CD14-positive monocyte (primary cell): Measurements from ENCODE around the gene THSD4. TPM values are rescaled to one million over a fixed set of nuclear protein-coding genes. Genes with fewer than 3 reads are reported as not detected.

Experiments used
- DNase-seq, 3 donors: peaks; one replicate each; pipeline ENCODE4 v3.0.0-alpha.2; 2011 to 2022
- H2AFZ ChIP-seq: 2 replicates; pipeline ENCODE4 v1.6.0; 2012; ENCODE audit warnings: mild to moderate bottlenecking, low read depth, low read length, inconsistent platforms; ENCODE audit not compliant: insufficient read depth, poor library complexity, severe bottlenecking
- H3K27ac ChIP-seq, 2 donors: 1 replicate in 1 of 2; 2 replicates in 1 of 2; pipeline ENCODE4 v1.5.1; 2012 to 2013; ENCODE audit warnings: low read length in 2 of 2, control low read depth in 1 of 2, inconsistent platforms in 1 of 2, low read depth in 1 of 2, mild to moderate bottlenecking in 1 of 2
- H3K27me3 ChIP-seq, 2 donors: one replicate each; pipeline versions ENCODE4 v1.6.0 to v1.6.1; 2011 to 2013; ENCODE audit warnings: low read length in 2 of 2; ENCODE audit not compliant: control insufficient read depth in 2 of 2, insufficient read depth in 2 of 2
- H3K36me3 ChIP-seq, 2 donors: replicated peaks in 1 of 2; 1 replicate in 1 of 2; 2 replicates in 1 of 2; pipeline versions ENCODE4 v1.5.1 to v1.6.1; 2012 to 2013; ENCODE audit warnings: low read length in 2 of 2, control low read depth in 1 of 2, inconsistent platforms in 1 of 2, mild to moderate bottlenecking in 1 of 2; ENCODE audit not compliant: insufficient read depth in 2 of 2, control insufficient read depth in 1 of 2
- H3K4me1 ChIP-seq, 2 donors: 1 replicate in 1 of 2; 2 replicates in 1 of 2; pipeline versions ENCODE4 v1.5.1 to v1.6.1; 2012 to 2013; ENCODE audit warnings: low read length in 2 of 2, control low read depth in 1 of 2, inconsistent platforms in 1 of 2, mild to moderate bottlenecking in 1 of 2, moderate library complexity in 1 of 2; ENCODE audit not compliant: insufficient read depth in 2 of 2, control insufficient read depth in 1 of 2
- H3K4me2 ChIP-seq: replicated peaks from 2 replicates; pipeline ENCODE3; 2012; ENCODE audit warnings: low read length, moderate library complexity, mild to moderate bottlenecking; ENCODE audit not compliant: poor library complexity, severe bottlenecking; ENCODE audit errors: extremely low read depth
- H3K4me3 ChIP-seq, 3 experiments: fragments of 200-600 bp in 1 of 3; sonication (generic) in 1 of 3; replicated peaks in 1 of 3; 1 replicate in 2 of 3; 2 replicates in 1 of 3; pipeline ENCODE4 v1.5.1; 2011 to 2013; ENCODE audit warnings: low read length in 3 of 3, mild to moderate bottlenecking in 3 of 3, control low read depth in 2 of 3, low read depth in 2 of 3, inconsistent platforms in 1 of 3, moderate library complexity in 1 of 3
- H3K79me2 ChIP-seq: 2 replicates; pipeline ENCODE4 v1.6.0; 2012; ENCODE audit warnings: mild to moderate bottlenecking, control low read depth, inconsistent platforms, low read length, moderate library complexity; ENCODE audit not compliant: insufficient read depth
- H3K9ac ChIP-seq: 2 replicates; pipeline ENCODE4 v1.6.0; 2017; ENCODE audit warnings: low read length, mild to moderate bottlenecking; ENCODE audit not compliant: insufficient read depth, poor library complexity, severe bottlenecking
- H3K9me3 ChIP-seq, 2 donors: replicated peaks in 1 of 2; 1 replicate in 1 of 2; 2 replicates in 1 of 2; pipeline versions ENCODE4 v1.5.1 to v1.6.1; 2012 to 2013; ENCODE audit warnings: low read length in 2 of 2, control low read depth in 1 of 2; ENCODE audit not compliant: control insufficient read depth in 1 of 2, insufficient read depth in 1 of 2
- H4K20me1 ChIP-seq: 2 replicates; pipeline ENCODE4 v1.6.0; 2012; ENCODE audit warnings: mild to moderate bottlenecking, low read length, control low read depth, moderate library complexity; ENCODE audit not compliant: insufficient read depth
- H3K27ac Mint-ChIP-seq, 7 donors: one replicate each; pipeline ENCODE4 v1.8.0; 2020; ENCODE audit warnings: mild to moderate bottlenecking in 7 of 7, mixed read lengths in 7 of 7, moderate library complexity in 6 of 7, inconsistent platforms in 2 of 7
- H3K27me3 Mint-ChIP-seq, 3 donors: one replicate each; pipeline ENCODE4 v1.8.0; 2021 to 2022; ENCODE audit warnings: low read depth in 3 of 3, mild to moderate bottlenecking in 3 of 3, mixed read lengths in 3 of 3, moderate library complexity in 3 of 3, inconsistent platforms in 1 of 3
- H3K36me3 Mint-ChIP-seq, 2 donors: one replicate each; pipeline ENCODE4 v1.8.0; 2020; ENCODE audit warnings: mixed read lengths in 2 of 2, inconsistent platforms in 1 of 2, mild to moderate bottlenecking in 1 of 2
- H3K4me1 Mint-ChIP-seq: one replicate; pipeline ENCODE4 v1.8.0; 2020; ENCODE audit warnings: mild to moderate bottlenecking, mixed read lengths
- H3K4me3 Mint-ChIP-seq, 2 donors: one replicate each; pipeline ENCODE4 v1.8.0; 2020; ENCODE audit warnings: mild to moderate bottlenecking in 2 of 2, mixed read lengths in 2 of 2, moderate library complexity in 1 of 2
- H3K9me3 Mint-ChIP-seq, 7 donors: one replicate each; pipeline ENCODE4 v1.8.0; 2020 to 2022; ENCODE audit warnings: mixed read lengths in 7 of 7, mild to moderate bottlenecking in 6 of 7, moderate library complexity in 6 of 7, inconsistent platforms in 2 of 7
- WGBS: methylation state at CpG from one replicate; pipeline ENCODE4 v1.1.5; 2013; ENCODE audit warnings: missing lambda C conversion rate; ENCODE audit not compliant: insufficient coverage; 5-methylcytosine and 5-hydroxymethylcytosine counted together
- intact Hi-C, 2 donors: fragments of 100-400 bp; cut with micrococcal nuclease; formaldehyde crosslinking; loops; one replicate each; pipeline versions ENCODE4 v1.15.0 to v1.15.1; 2023
- polyA plus RNA-seq, 3 donors: library from polyadenylated mRNA; depleted of rRNA in 1 of 3; unstranded in 2 of 3; stranded (reverse) in 1 of 3; fragments of 300-500 nt in 2 of 3; fragments of >200 nt in 1 of 3; fragmentation: Illumina TruSeq in 2 of 3; gene quantifications; 1 replicate in 2 of 3; 2 replicates in 1 of 3; pipeline ENCODE4 v1.2.3, GENCODE V29; 2012 to 2021
- TF ChIP-seq, protein P1 (sequence below): fragments of 200-600 bp; IDR thresholded peaks from one replicate; pipeline ENCODE4 v1.8.0; 2022; ENCODE audit warnings: antibody characterized with exemption, mild to moderate bottlenecking

Gene THSD4
- polyA plus RNA-seq, 3 donors: not detected

DNA sequence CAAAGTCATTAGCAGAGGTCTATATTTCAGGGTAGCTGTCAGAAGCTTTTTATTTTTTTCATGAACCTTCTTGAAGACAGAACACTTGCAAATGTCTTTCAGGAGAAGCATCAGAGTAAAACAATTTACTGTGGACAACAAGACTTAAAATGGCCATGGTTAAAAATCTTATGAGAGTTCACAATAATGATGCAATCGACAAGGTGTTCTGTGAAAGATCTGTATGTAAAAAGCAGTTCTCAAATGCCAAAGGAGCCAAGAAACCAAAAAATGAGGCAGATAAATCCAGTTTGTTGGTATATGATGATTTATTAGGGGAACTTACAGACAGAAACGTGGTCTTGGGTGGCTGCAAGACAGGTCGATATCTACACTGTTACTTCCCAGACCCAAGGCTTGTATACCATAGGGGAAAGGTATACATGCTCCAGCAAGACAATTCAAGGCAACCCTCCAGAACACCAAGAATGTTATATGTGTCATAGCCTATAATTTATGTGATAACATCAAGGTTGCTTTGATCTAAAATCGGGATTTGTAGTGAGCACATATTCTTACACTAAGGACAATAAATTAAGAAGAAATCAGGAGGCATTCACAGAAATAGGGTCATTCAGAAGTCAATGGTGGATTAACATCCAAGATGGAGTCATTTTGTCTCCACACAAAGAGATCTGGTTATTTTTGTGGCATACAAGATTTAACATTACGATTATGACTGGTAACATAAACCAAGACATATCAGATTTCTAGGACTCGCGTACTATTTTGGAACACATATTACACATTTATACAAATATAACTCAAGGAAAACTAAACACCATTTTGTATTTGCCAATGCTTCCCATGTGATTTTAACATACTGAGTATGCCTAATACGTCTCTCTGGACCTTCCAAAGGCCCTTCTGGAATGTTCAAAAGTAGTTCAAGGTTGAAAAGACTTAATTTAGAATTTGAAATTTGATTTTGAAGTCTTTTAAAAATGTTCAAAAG is 316.4 kb downstream of the THSD4 start:
- Histone ChIP-seq H3K4me2 (no peak overlapping the region), H3K4me3 (no peak overlapping the region), H2AFZ (no peak overlapping the region), H3K36me3 (no peaks in the 10 kb centered on the region), H3K9me3 (no peaks in the 10 kb centered on the region), H3K4me1 (no peaks in the 10 kb centered on the region), H3K79me2 (no peaks in the 10 kb centered on the region), H3K27me3 (peaks cover 0 to 1% of the 10 kb centered on the region in 2 donors), H3K9ac (no peak overlapping the region), H3K27ac (no peak overlapping the region), H4K20me1 (no peaks in the 10 kb centered on the region)
- intact Hi-C loops: no loop called here
- Mint-ChIP-seq H3K27ac (no peak overlapping the region), H3K9me3 (no peaks in the 10 kb centered on the region), H3K4me1 (no peaks in the 10 kb centered on the region), H3K27me3 (peaks cover 0 to 7% (median 3%) of the 10 kb centered on the region in 3 donors), H3K36me3 (no peaks in the 10 kb centered on the region), H3K4me3 (no peak overlapping the region)
- 91% methylated on average over 1 of the region's 8 CpGs for WGBS
- TF ChIP-seq, protein P1, sequence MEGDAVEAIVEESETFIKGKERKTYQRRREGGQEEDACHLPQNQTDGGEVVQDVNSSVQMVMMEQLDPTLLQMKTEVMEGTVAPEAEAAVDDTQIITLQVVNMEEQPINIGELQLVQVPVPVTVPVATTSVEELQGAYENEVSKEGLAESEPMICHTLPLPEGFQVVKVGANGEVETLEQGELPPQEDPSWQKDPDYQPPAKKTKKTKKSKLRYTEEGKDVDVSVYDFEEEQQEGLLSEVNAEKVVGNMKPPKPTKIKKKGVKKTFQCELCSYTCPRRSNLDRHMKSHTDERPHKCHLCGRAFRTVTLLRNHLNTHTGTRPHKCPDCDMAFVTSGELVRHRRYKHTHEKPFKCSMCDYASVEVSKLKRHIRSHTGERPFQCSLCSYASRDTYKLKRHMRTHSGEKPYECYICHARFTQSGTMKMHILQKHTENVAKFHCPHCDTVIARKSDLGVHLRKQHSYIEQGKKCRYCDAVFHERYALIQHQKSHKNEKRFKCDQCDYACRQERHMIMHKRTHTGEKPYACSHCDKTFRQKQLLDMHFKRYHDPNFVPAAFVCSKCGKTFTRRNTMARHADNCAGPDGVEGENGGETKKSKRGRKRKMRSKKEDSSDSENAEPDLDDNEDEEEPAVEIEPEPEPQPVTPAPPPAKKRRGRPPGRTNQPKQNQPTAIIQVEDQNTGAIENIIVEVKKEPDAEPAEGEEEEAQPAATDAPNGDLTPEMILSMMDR: no peak
- no peak for DNase-seq

DNA sequence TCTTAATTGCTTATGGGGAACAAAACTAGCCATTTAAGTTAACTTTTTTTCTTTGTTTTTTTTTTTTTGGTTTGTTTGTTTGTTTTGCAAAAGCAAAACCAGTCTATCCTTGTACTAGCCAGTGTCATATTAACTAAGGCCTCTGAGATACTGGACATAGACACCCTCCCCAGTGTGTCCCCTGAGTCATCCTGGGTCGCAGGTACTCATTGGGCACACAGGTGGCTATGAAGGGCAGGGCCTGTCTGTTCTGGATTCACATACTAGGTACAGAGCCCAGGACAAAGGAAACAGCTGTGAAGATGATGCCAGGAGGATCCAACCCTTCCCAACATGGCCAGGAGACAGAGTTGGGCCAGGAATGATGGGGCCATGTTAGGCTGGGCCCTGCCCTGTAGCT is 318.1 kb downstream of the THSD4 start:
- intact Hi-C loops: no loop called here
- 90% methylated on average over 1 of the region's 1 CpG for WGBS

More for the DNA sequence above, 318.1 kb downstream of the THSD4 start:
- Histone ChIP-seq H3K27ac (no peak overlapping the region), H4K20me1 (no peaks in the 10 kb centered on the region), H3K4me2 (no peak overlapping the region), H3K9ac (no peak overlapping the region), H2AFZ (no peak overlapping the region), H3K27me3 (peaks cover 0 to 2% of the 10 kb centered on the region in 2 donors), H3K9me3 (no peaks in the 10 kb centered on the region), H3K4me1 (no peaks in the 10 kb centered on the region), H3K4me3 (no peak overlapping the region), H3K36me3 (no peaks in the 10 kb centered on the region), H3K79me2 (no peaks in the 10 kb centered on the region)
- DNase-seq: no peak
- TF ChIP-seq, protein P1: no peak
- H3K27me3 Mint-ChIP-seq: peaks cover 1 to 9% (median 3%) of the 10 kb centered on the region in 3 donors
- H3K4me1 Mint-ChIP-seq: no peaks in the 10 kb centered on the region
- no peak overlapping the region for H3K4me3 Mint-ChIP-seq
- no peaks in the 10 kb centered on the region for H3K9me3 Mint-ChIP-seq
- H3K27ac Mint-ChIP-seq: no peak overlapping the region
- H3K36me3 Mint-ChIP-seq: no peaks in the 10 kb centered on the region
